Neuronal stem cell (in vitro differentiated cells): ENCODE measurements around the gene HNRNPD.
"Not testable (repeated sequence)": the region's sequence is repeated elsewhere in the genome, so short reads cannot be mapped to it uniquely, and the experiment has no call there.

ENCODE experiments used
- DNase-seq: peaks from one replicate; pipeline ENCODE4 v3.0.0-alpha.2; 2013; ENCODE audit warnings: low spot score
- H2AFZ ChIP-seq: one replicate; pipeline ENCODE4 v1.6.1; 2013; ENCODE audit warnings: mild to moderate bottlenecking, low read length, inconsistent platforms
- H2AK5ac ChIP-seq: 2 replicates; pipeline ENCODE4 v1.6.1; 2013; ENCODE audit warnings: low read depth, mild to moderate bottlenecking, inconsistent platforms, low read length, moderate library complexity, mixed read lengths
- H2BK120ac ChIP-seq: 2 replicates; pipeline ENCODE4 v1.6.1; 2013; ENCODE audit warnings: low read depth, mild to moderate bottlenecking, inconsistent platforms, low read length, moderate library complexity, mixed read lengths
- H2BK12ac ChIP-seq: one replicate; pipeline ENCODE4 v1.6.1; 2013; ENCODE audit warnings: low read length, inconsistent platforms
- H2BK15ac ChIP-seq: 2 replicates; pipeline ENCODE4 v1.6.1; 2013; ENCODE audit warnings: mild to moderate bottlenecking, low read length, inconsistent platforms, mixed read lengths
- H2BK5ac ChIP-seq: one replicate; pipeline ENCODE4 v1.6.1; 2013; ENCODE audit warnings: inconsistent platforms, mild to moderate bottlenecking, low read length, moderate library complexity
- H3K14ac ChIP-seq: one replicate; pipeline ENCODE4 v1.6.1; 2013; ENCODE audit warnings: low read length, inconsistent platforms
- H3K18ac ChIP-seq: 2 replicates; pipeline ENCODE4 v1.6.1; 2013; ENCODE audit warnings: low read length, inconsistent platforms
- H3K23ac ChIP-seq: 2 replicates; pipeline ENCODE4 v1.6.1; 2013; ENCODE audit warnings: low read depth, mild to moderate bottlenecking, mixed read lengths, low read length, inconsistent platforms; ENCODE audit not compliant: poor library complexity
- H3K27ac ChIP-seq: replicated peaks from 3 replicates; pipeline ENCODE4 v1.5.1; 2013; ENCODE audit warnings: low read length, inconsistent platforms
- H3K27me3 ChIP-seq, 3 experiments: 2 replicates each; pipeline ENCODE4 v1.6.1; 2013; ENCODE audit warnings: low read length in 3 of 3, mild to moderate bottlenecking in 2 of 3, inconsistent platforms in 1 of 3, low read depth in 1 of 3, mixed read lengths in 1 of 3, moderate library complexity in 1 of 3; ENCODE audit not compliant: control insufficient read depth in 3 of 3, insufficient read depth in 3 of 3
- H3K36me3 ChIP-seq, 2 donors: replicated peaks in 1 of 2; 2 replicates each; pipeline ENCODE4 v1.6.1; 2013; ENCODE audit warnings: low read length in 2 of 2; ENCODE audit not compliant: control insufficient read depth in 2 of 2, insufficient read depth in 2 of 2
- H3K4ac ChIP-seq: 2 replicates; pipeline ENCODE4 v1.6.1; 2013; ENCODE audit warnings: inconsistent platforms, mild to moderate bottlenecking, low read length, moderate library complexity
- H3K4me1 ChIP-seq, 2 donors: 1 replicate in 1 of 2; 2 replicates in 1 of 2; pipeline ENCODE4 v1.6.1; 2013; ENCODE audit warnings: low read length in 2 of 2, low read depth in 1 of 2; ENCODE audit not compliant: control insufficient read depth in 2 of 2, insufficient read depth in 1 of 2
- H3K4me2 ChIP-seq: one replicate; pipeline ENCODE4 v1.6.1; 2013; ENCODE audit warnings: mild to moderate bottlenecking, low read length, inconsistent platforms; ENCODE audit not compliant: insufficient read depth, poor library complexity, severe bottlenecking
- H3K4me3 ChIP-seq, 2 donors: 2 replicates each; pipeline ENCODE4 v1.5.1; 2013; ENCODE audit warnings: low read length in 2 of 2, mild to moderate bottlenecking in 2 of 2, inconsistent platforms in 1 of 2, moderate library complexity in 1 of 2
- H3K79me1 ChIP-seq: one replicate; pipeline ENCODE4 v1.6.1; 2013; ENCODE audit warnings: low read depth, mild to moderate bottlenecking, inconsistent platforms, low read length, moderate library complexity
- H3K9ac ChIP-seq: one replicate; pipeline ENCODE4 v1.6.1; 2013; ENCODE audit warnings: mild to moderate bottlenecking, low read depth, low read length, inconsistent platforms; ENCODE audit not compliant: poor library complexity
- H3K9me3 ChIP-seq, 2 donors: replicated peaks in 1 of 2; 2 replicates each; pipeline versions ENCODE3 to v1.6.1; 2013; ENCODE audit warnings: low read length in 2 of 2, mild to moderate bottlenecking in 2 of 2, inconsistent platforms in 1 of 2, low read depth in 1 of 2, mixed read lengths in 1 of 2, moderate library complexity in 1 of 2; ENCODE audit not compliant: control insufficient read depth in 2 of 2, insufficient read depth in 1 of 2
- H4K8ac ChIP-seq: one replicate; pipeline ENCODE4 v1.6.1; 2013; ENCODE audit warnings: low read depth, mild to moderate bottlenecking, inconsistent platforms, low read length, moderate library complexity
- H4K91ac ChIP-seq: one replicate; pipeline ENCODE4 v1.6.1; 2013; ENCODE audit warnings: low read length, low read depth, mild to moderate bottlenecking, inconsistent platforms; ENCODE audit not compliant: poor library complexity
- WGBS, 2 donors: extraction: QIAGEN DNeasy Blood & Tissue Kit; methylation state at CpG; one replicate each; pipeline ENCODE4 v1.1.7; 2013; ENCODE audit warnings: missing lambda C conversion rate in 2 of 2, mixed read lengths in 1 of 2; ENCODE audit not compliant: insufficient read length in 2 of 2, insufficient replicate concordance in 1 of 2; ENCODE audit errors: extremely low coverage in 2 of 2; 5-methylcytosine and 5-hydroxymethylcytosine counted together

HNRNPD gene

GRCh38 chr4:82394896-82395295, 21.1 kb upstream of the HNRNPD start:
- no peak for DNase-seq
- H4K91ac ChIP-seq: no peak overlapping the region
- no peak overlapping the region for H2BK5ac ChIP-seq
- no peak overlapping the region for H2BK15ac ChIP-seq
- no peaks in the 10 kb centered on the region for H3K79me1 ChIP-seq
- no peak overlapping the region for H3K18ac ChIP-seq
- no peaks in the 10 kb centered on the region for H3K4me1 ChIP-seq
- H2BK12ac ChIP-seq: no peak overlapping the region
- H3K9ac ChIP-seq: no peak overlapping the region
- H2AFZ ChIP-seq: no peak overlapping the region
- H3K36me3 ChIP-seq: no peaks in the 10 kb centered on the region
- no peak overlapping the region for H3K23ac ChIP-seq
- no CpG with 5 or more reads among the region's 3 CpGs for WGBS, 2 donors
- no peak overlapping the region for H3K4me3 ChIP-seq
- no peaks in the 10 kb centered on the region for H3K27me3 ChIP-seq
- H2AK5ac ChIP-seq: no peak overlapping the region
- no peak overlapping the region for H3K4ac ChIP-seq
- H3K4me2 ChIP-seq: no peak overlapping the region
- no peaks in the 10 kb centered on the region for H3K9me3 ChIP-seq
- H4K8ac ChIP-seq: no peak overlapping the region
- H2BK120ac ChIP-seq: no peak overlapping the region
- no peak overlapping the region for H3K27ac ChIP-seq
- H3K14ac ChIP-seq: no peak overlapping the region

GRCh38 chr4:82390061-82390460, 16.3 kb upstream of the HNRNPD start:
- H3K23ac ChIP-seq, H2AFZ ChIP-seq, H2BK5ac ChIP-seq, H3K14ac ChIP-seq, H3K79me1 ChIP-seq, H3K36me3 ChIP-seq, H3K9ac ChIP-seq, H2BK12ac ChIP-seq, H3K4me1 ChIP-seq, H3K4me2 ChIP-seq, H4K91ac ChIP-seq, H4K8ac ChIP-seq, H3K4ac ChIP-seq, H3K27ac ChIP-seq, H3K9me3 ChIP-seq, H2AK5ac ChIP-seq, H3K4me3 ChIP-seq, DNase-seq, H3K18ac ChIP-seq, H2BK120ac ChIP-seq, H3K27me3 ChIP-seq, H2BK15ac ChIP-seq: not testable (repeated sequence)
- no CpG with 5 or more reads among the region's 9 CpGs for WGBS, 2 donors

- H2BK5ac ChIP-seq: no peak overlapping the region
- no CpG with 5 or more reads among the region's 1 CpG for WGBS, 2 donors
Observed at GRCh38 chr4:82388405-82388804, 14.6 kb upstream of the HNRNPD start.

GRCh38 chr4:82386312-82386711, 12.5 kb upstream of the HNRNPD start:
- H3K4me3 ChIP-seq, H3K4me2 ChIP-seq, H4K91ac ChIP-seq, H3K23ac ChIP-seq, H3K14ac ChIP-seq, H2BK12ac ChIP-seq, H2BK120ac ChIP-seq, H3K79me1 ChIP-seq, H3K27me3 ChIP-seq, H3K9ac ChIP-seq, H2BK5ac ChIP-seq, H2AK5ac ChIP-seq, DNase-seq, H3K4ac ChIP-seq, H4K8ac ChIP-seq, H3K18ac ChIP-seq, H3K36me3 ChIP-seq, H2BK15ac ChIP-seq, H3K27ac ChIP-seq, H3K4me1 ChIP-seq, H2AFZ ChIP-seq: not testable (repeated sequence)
- no CpG with 5 or more reads among the region's 8 CpGs for WGBS, 2 donors
- peaks cover 0 to 12% of the 10 kb centered on the region in 2 donors for H3K9me3 ChIP-seq

More at GRCh38 chr4:82388405-82388804, 14.6 kb upstream of the HNRNPD start:
- Histone ChIP-seq H2AFZ (no peak overlapping the region), H3K4ac (no peak overlapping the region), H3K4me1 (no peaks in the 10 kb centered on the region), H4K8ac (no peak overlapping the region), H3K27ac (no peak overlapping the region), H2BK15ac (no peak overlapping the region), H3K36me3 (no peaks in the 10 kb centered on the region), H3K18ac (no peak overlapping the region), H3K4me3 (no peak overlapping the region), H3K27me3 (no peaks in the 10 kb centered on the region), H4K91ac (no peak overlapping the region), H3K79me1 (no peaks in the 10 kb centered on the region), H3K9ac (no peak overlapping the region), H2BK12ac (no peak overlapping the region), H2AK5ac (no peak overlapping the region), H3K14ac (no peak overlapping the region), H3K4me2 (no peak overlapping the region), H3K9me3 (peaks cover 0 to 5% of the 10 kb centered on the region in 2 donors), H2BK120ac (no peak overlapping the region), H3K23ac (no peak overlapping the region)
- DNase-seq: no peak
